ENCODE results near the gene EPB41L1.

DNA sequence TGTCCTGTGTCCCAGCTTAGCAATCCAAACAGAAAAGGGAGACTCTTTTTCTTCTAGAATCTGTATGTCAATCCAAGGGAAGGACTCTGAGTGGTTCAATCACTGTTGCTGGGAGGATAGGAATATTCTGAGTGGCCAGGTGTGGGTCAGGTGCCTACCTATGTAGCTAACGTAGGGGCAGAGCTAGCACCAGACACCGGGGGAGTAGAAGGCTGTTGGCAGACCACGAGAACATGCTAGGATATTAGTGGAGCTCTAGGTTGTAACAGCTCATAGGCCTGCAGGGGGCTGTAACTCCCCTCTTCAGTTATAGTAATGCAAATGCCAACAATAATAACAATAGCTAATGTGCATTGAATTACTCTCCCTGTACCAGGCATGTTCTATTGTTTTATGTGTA, 39.8 kb upstream of the EPB41L1 start:
- TF ChIP-seq, protein P1, sequence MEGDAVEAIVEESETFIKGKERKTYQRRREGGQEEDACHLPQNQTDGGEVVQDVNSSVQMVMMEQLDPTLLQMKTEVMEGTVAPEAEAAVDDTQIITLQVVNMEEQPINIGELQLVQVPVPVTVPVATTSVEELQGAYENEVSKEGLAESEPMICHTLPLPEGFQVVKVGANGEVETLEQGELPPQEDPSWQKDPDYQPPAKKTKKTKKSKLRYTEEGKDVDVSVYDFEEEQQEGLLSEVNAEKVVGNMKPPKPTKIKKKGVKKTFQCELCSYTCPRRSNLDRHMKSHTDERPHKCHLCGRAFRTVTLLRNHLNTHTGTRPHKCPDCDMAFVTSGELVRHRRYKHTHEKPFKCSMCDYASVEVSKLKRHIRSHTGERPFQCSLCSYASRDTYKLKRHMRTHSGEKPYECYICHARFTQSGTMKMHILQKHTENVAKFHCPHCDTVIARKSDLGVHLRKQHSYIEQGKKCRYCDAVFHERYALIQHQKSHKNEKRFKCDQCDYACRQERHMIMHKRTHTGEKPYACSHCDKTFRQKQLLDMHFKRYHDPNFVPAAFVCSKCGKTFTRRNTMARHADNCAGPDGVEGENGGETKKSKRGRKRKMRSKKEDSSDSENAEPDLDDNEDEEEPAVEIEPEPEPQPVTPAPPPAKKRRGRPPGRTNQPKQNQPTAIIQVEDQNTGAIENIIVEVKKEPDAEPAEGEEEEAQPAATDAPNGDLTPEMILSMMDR (IDR thresholded peaks at IDR 0.05) = no peak
- TF ChIP-seq ZFX (IDR thresholded peaks at IDR 0.05; ENCODE audit: borderline replicate concordance) = no peak
